Ishikawa (cell line): Measurements from ENCODE around the gene OSBPL10.

ENCODE experiments used
- CEBPB ChIP-seq: IDR thresholded peaks from 2 replicates; pipeline ENCODE4 v1.6.1; 2012
- EP300 ChIP-seq: IDR thresholded peaks from 2 replicates; pipeline ENCODE4 v1.6.1; 2012; ENCODE audit warnings: borderline replicate concordance
- YY1 ChIP-seq: IDR thresholded peaks from 2 replicates; pipeline ENCODE4 v1.6.1; 2012; ENCODE audit warnings: low read depth
- ZBTB7A ChIP-seq: IDR thresholded peaks from 2 replicates; pipeline ENCODE4 v1.6.1; 2012; ENCODE audit warnings: low read depth

DNA sequence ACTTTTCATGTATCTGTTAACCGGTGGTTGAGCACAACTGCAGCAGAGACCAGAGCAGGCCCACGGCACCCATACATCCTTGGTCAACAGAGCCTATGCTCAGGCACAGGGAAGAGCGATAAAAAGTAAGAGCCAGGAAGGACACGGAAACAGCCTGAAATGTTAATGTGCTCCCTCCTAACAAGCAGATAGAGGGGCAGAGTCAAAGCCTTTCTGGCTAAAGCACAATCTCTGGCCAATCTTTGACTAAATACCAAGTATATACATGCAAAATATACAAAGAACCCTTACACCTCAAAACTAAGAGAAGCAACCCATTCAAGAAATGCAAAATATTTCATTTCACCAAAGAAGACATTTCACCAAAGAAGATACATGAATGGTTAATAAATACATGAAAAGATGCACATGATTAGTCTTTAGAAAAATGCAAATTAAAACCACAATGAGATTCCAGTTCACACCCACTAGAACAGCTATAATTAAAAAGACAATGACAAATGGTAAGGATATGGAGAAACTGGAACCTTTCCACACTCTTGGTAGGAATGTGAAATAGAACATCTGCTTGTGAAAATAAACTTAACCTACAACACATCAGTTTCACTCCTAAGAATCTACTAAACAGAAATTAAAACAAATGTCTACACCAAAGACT is 88.0 kb downstream of the OSBPL10 start:
- TF ChIP-seq ZBTB7A: no peak
- no peak; the same call in 1 of the 2 replicates for TF ChIP-seq EP300
- TF ChIP-seq YY1: no peak
- TF ChIP-seq CEBPB: no peak
